HCT116 (cell line): ENCODE results near the gene PDGFA. TPM values are rescaled to one million over a fixed set of nuclear protein-coding genes. Genes with fewer than 3 reads are reported as not detected.

ENCODE experiments used
- ATAC-seq: fragments of 200-7000 bp; cut with Tn5 transposase; 2 replicates; pipeline ENCODE4 v1.9.1; 2020; ENCODE audit warnings: mild to moderate bottlenecking, moderate library complexity
- BruUV-seq: library from RNA; stranded (reverse); fragments of 400-500 nt; replicated peaks from 2 replicates; lab custom pipeline; 2021; lab: Mats Ljungman, UMichigan
- CTCF ChIA-PET: fragments of 300-600 bp; sonication (Branson Sonifier 250); formaldehyde crosslinking; loops from one replicate; lab custom pipeline; 2021; ENCODE audit warnings: antibody characterized with exemption; lab: Charles Lee
- POLR2A ChIA-PET: fragments of 300-600, 350-600 bp; sonication (Branson Sonifier 250); formaldehyde crosslinking; loops from one replicate; lab custom pipeline; 2021; ENCODE audit warnings: antibody characterized with exemption; lab: Charles Lee
- RAD21 ChIA-PET, 2 experiments: fragments of 300-600 bp; sonication (Branson Sonifier 250); formaldehyde crosslinking; loops; one replicate each; lab custom pipeline; 2023; ENCODE audit warnings: low total read pairs in 2 of 2; ENCODE audit not compliant: uncharacterized antibody in 2 of 2, unreplicated experiment in 2 of 2, low non-redundant PET in 1 of 2; lab: Charles Lee
- DNase-seq: peaks from one replicate; pipeline ENCODE4 v3.0.0-alpha.2; 2010; ENCODE audit warnings: low read depth, low spot score
- H2AFZ ChIP-seq: fragments of 200-600 bp; shearing (Covaris generic), sonication (generic); 2 replicates; pipeline ENCODE4 v1.6.1; 2017; ENCODE audit warnings: low read depth, mixed run types, mixed read lengths, antibody characterized with exemption, low read length; ENCODE audit not compliant: poor library complexity, severe bottlenecking
- H3K27ac ChIP-seq: 2 replicates; pipeline ENCODE4 v1.5.1; 2012; ENCODE audit warnings: low read depth, low read length
- H3K27me3 ChIP-seq: fragments of 200-600 bp; sonication (generic); 2 replicates; pipeline ENCODE4 v1.6.1; 2016; ENCODE audit warnings: mixed run types, low read length, mixed read lengths; ENCODE audit not compliant: insufficient read depth
- H3K36me3 ChIP-seq, 2 experiments: fragments of 200-500 bp in 1 of 2; fragments of 200-600 bp in 1 of 2; sonication (Bioruptor generic) in 1 of 2; sonication (generic) in 1 of 2; 2 replicates each; pipeline versions ENCODE4 v1.5.1 to v1.6.1; 2014 to 2016; ENCODE audit warnings: low read length in 2 of 2, inconsistent platforms in 1 of 2, mixed read lengths in 1 of 2, mixed run types in 1 of 2; ENCODE audit not compliant: insufficient read depth in 2 of 2, control insufficient read depth in 1 of 2
- H3K4me1 ChIP-seq, 2 experiments: fragments of 200-600 bp in 1 of 2; sonication (generic) in 1 of 2; 2 replicates each; pipeline versions ENCODE4 v1.5.1 to v1.6.1; 2012 to 2017; ENCODE audit warnings: low read length in 2 of 2, inconsistent platforms in 1 of 2, mild to moderate bottlenecking in 1 of 2, mixed read lengths in 1 of 2, mixed run types in 1 of 2, moderate library complexity in 1 of 2; ENCODE audit not compliant: insufficient read depth in 2 of 2, control insufficient read depth in 1 of 2
- H3K4me2 ChIP-seq: fragments of 200-600 bp; sonication (generic); 2 replicates; pipeline ENCODE4 v1.6.1; 2017; ENCODE audit warnings: mixed run types, low read length, mixed read lengths
- H3K4me3 ChIP-seq, 2 experiments: fragments of 200-600 bp in 1 of 2; sonication (generic) in 1 of 2; replicated peaks in 1 of 2; 2 replicates each; pipeline ENCODE4 v1.5.1; 2011 to 2016; ENCODE audit warnings: low read length in 2 of 2, control low read depth in 1 of 2, low read depth in 1 of 2, mild to moderate bottlenecking in 1 of 2, mixed read lengths in 1 of 2, mixed run types in 1 of 2
- H3K79me2 ChIP-seq: fragments of 200-600 bp; sonication (generic); 2 replicates; pipeline ENCODE4 v1.6.1; 2017; ENCODE audit warnings: mild to moderate bottlenecking, mixed run types, low read length, moderate library complexity, mixed read lengths; ENCODE audit not compliant: insufficient read depth
- H3K9ac ChIP-seq: fragments of 200-600 bp; sonication (generic); 2 replicates; pipeline ENCODE4 v1.6.1; 2016; ENCODE audit warnings: low read length, mixed read lengths
- H3K9me2 ChIP-seq: fragments of 200-600 bp; sonication (generic), shearing (Covaris generic); 2 replicates; pipeline ENCODE4 v1.6.1; 2017; ENCODE audit warnings: mixed run types, mild to moderate bottlenecking, moderate library complexity; ENCODE audit not compliant: insufficient read depth
- H3K9me3 ChIP-seq, 2 experiments: fragments of 200-500 bp in 1 of 2; fragments of 200-600 bp in 1 of 2; sonication (Bioruptor generic) in 1 of 2; sonication (generic) in 1 of 2; 2 replicates each; pipeline ENCODE4 v1.6.1; 2014 to 2017; ENCODE audit warnings: low read length in 2 of 2, mixed read lengths in 2 of 2, inconsistent platforms in 1 of 2, low read depth in 1 of 2, mild to moderate bottlenecking in 1 of 2, mixed run types in 1 of 2, moderate library complexity in 1 of 2; ENCODE audit not compliant: control insufficient read depth in 1 of 2, insufficient read depth in 1 of 2
- H4K20me1 ChIP-seq: fragments of 200-600 bp; sonication (generic), shearing (Covaris generic); 2 replicates; pipeline ENCODE4 v1.6.1; 2017; ENCODE audit warnings: mixed run types, mild to moderate bottlenecking, moderate library complexity; ENCODE audit not compliant: insufficient read depth
- CEBPB ChIP-seq: IDR thresholded peaks from 2 replicates; pipeline ENCODE4 v1.6.1; 2012; ENCODE audit warnings: low read depth
- CTCF ChIP-seq, 3 experiments: fragments of 200-600 bp in 1 of 3; sonication (generic) in 1 of 3; IDR thresholded peaks in 2 of 3; conservative IDR thresholded peaks in 1 of 3; 2 replicates each; pipeline ENCODE4 v1.5.1; 2012 to 2017; ENCODE audit warnings: low read depth in 2 of 3, low read length in 2 of 3, antibody characterized with exemption in 1 of 3, borderline replicate concordance in 1 of 3, control low read depth in 1 of 3, mild to moderate bottlenecking in 1 of 3, mixed read lengths in 1 of 3, mixed run types in 1 of 3, moderate library complexity in 1 of 3; ENCODE audit not compliant: insufficient read depth in 1 of 3
- EGR1 ChIP-seq: IDR thresholded peaks from 2 replicates; pipeline ENCODE4 v1.6.1; 2012; ENCODE audit warnings: low read depth
- ELF1 ChIP-seq: IDR thresholded peaks from 2 replicates; pipeline ENCODE4 v1.6.1; 2012; ENCODE audit warnings: low read depth, borderline replicate concordance
- EZH2 ChIP-seq: fragments of 200-600 bp; sonication (generic); IDR thresholded peaks from 2 replicates; pipeline ENCODE4 v1.6.1; 2017; ENCODE audit warnings: antibody characterized with exemption, mixed run types
- JUND ChIP-seq: IDR thresholded peaks from 2 replicates; pipeline ENCODE4 v1.6.1; 2012
- MAX ChIP-seq: IDR thresholded peaks from 2 replicates; pipeline ENCODE4 v1.6.1; 2012
- POLR2A ChIP-seq: IDR thresholded peaks from 2 replicates; pipeline ENCODE4 v1.7.0; 2011; ENCODE audit warnings: borderline replicate concordance; ENCODE audit not compliant: insufficient read depth, insufficient read length; ENCODE audit errors: extremely low read depth
- SIN3A ChIP-seq: IDR thresholded peaks from 2 replicates; pipeline ENCODE4 v1.6.1; 2012; ENCODE audit warnings: low read depth
- SP1 ChIP-seq: IDR thresholded peaks from 2 replicates; pipeline ENCODE4 v1.6.1; 2012; ENCODE audit warnings: low read depth
- SRF ChIP-seq: IDR thresholded peaks from 2 replicates; pipeline ENCODE4 v1.6.1; 2012; ENCODE audit warnings: low read depth
- TCF7L2 ChIP-seq: IDR thresholded peaks from 2 replicates; pipeline ENCODE4 v1.7.0; 2011; ENCODE audit warnings: borderline replicate concordance, inconsistent platforms; ENCODE audit not compliant: insufficient read depth, insufficient read length; ENCODE audit errors: extremely low read depth
- YY1 ChIP-seq: IDR thresholded peaks from 2 replicates; pipeline ENCODE4 v1.6.1; 2011; ENCODE audit warnings: low read length, low read depth, moderate library complexity, mild to moderate bottlenecking; ENCODE audit not compliant: insufficient replicate concordance; ENCODE audit errors: extremely low read depth
- ZNF274 ChIP-seq: fragments of 200-500 bp; sonication (Bioruptor generic); IDR thresholded peaks from 2 replicates; pipeline ENCODE4 v1.6.1; 2014; ENCODE audit warnings: mild to moderate bottlenecking, low read depth, low read length, inconsistent platforms
- intact Hi-C: fragments of 100-400 bp; cut with micrococcal nuclease; formaldehyde crosslinking; loops from 2 replicates; pipeline ENCODE4 v1.10.0; 2022
- total RNA-seq: library from RNA; stranded (reverse); gene quantifications from one replicate; pipeline ENCODE4 v1.2.1, GENCODE V29; 2021; ENCODE audit not compliant: unreplicated experiment
- TF ChIP-seq, protein P1 (sequence below): IDR thresholded peaks from 2 replicates; pipeline ENCODE4 v1.6.1; 2011; ENCODE audit warnings: mild to moderate bottlenecking, low read length, moderate library complexity; ENCODE audit not compliant: insufficient replicate concordance; ENCODE audit errors: extremely low read depth

PDGFA gene
- total RNA-seq, 1 experiment from 2014 or later = 44.7 TPM

DNA sequence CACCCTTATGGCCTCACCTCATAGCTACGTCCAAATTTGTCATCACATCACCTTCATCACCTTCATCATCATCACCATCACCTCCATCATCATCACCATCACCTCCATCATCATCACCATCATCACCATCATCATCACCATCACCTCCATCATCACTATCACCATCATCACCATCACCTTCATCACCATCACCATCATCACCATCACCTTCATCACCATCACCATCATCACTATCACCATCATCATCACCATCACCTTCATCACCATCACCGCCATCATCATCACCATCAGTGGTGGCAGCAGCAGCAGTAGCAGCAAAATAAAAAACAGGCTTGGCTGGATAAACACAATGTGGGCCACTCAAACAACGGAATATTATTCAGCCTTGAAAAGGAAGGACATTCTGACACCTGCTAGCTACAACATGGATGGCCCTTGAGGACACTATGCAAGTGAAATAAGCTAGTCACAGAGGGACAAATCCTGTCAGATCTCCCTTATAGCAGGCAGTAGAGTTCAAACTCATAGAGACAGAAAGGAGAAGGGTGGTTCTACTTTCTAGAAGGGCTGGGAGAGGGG, 47.7 kb upstream of the PDGFA start:
- ChIA-PET CTCF (no interaction called here), RAD21 (no interaction called here), POLR2A (no interaction called here)
- no peak for ATAC-seq
- no peaks in the 10 kb centered on the region for H3K79me2 ChIP-seq
- no peaks in the 10 kb centered on the region for H3K4me1 ChIP-seq
- DNase-seq = no peak
- no peak overlapping the region for H3K4me3 ChIP-seq
- H3K9me2 ChIP-seq = no peaks in the 10 kb centered on the region
- no peak overlapping the region for H3K9ac ChIP-seq
- H3K36me3 ChIP-seq = no peaks in the 10 kb centered on the region
- BruUV-seq = no TSS peak
- no peaks in the 10 kb centered on the region for H3K27me3 ChIP-seq
- H2AFZ ChIP-seq = no peak overlapping the region
- intact Hi-C loops = no loop called here
- no peak for TF ChIP-seq ELF1
- TF ChIP-seq CEBPB = no peak
- TF ChIP-seq POLR2A = no peak
- no peak for TF ChIP-seq TCF7L2
- TF ChIP-seq EZH2 = no peak
- TF ChIP-seq JUND = no peak
- no peak for TF ChIP-seq EGR1
- no peak for TF ChIP-seq SRF
- TF ChIP-seq MAX = no peak
- TF ChIP-seq, protein P1, sequence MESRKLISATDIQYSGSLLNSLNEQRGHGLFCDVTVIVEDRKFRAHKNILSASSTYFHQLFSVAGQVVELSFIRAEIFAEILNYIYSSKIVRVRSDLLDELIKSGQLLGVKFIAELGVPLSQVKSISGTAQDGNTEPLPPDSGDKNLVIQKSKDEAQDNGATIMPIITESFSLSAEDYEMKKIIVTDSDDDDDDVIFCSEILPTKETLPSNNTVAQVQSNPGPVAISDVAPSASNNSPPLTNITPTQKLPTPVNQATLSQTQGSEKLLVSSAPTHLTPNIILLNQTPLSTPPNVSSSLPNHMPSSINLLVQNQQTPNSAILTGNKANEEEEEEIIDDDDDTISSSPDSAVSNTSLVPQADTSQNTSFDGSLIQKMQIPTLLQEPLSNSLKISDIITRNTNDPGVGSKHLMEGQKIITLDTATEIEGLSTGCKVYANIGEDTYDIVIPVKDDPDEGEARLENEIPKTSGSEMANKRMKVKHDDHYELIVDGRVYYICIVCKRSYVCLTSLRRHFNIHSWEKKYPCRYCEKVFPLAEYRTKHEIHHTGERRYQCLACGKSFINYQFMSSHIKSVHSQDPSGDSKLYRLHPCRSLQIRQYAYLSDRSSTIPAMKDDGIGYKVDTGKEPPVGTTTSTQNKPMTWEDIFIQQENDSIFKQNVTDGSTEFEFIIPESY = no peak
- TF ChIP-seq YY1 = no peak
- TF ChIP-seq SIN3A = no peak
- no peak for TF ChIP-seq ZNF274
- TF ChIP-seq CTCF (IDR thresholded peaks at IDR 0.05 in 2 of 3, conservative IDR thresholded peaks at IDR 0.05 in 1 of 3; ENCODE audit: borderline replicate concordance in 1 of 3, insufficient read depth in 1 of 3, low read depth in 2 of 3, low read length in 2 of 3) = no peak
- TF ChIP-seq SP1 = no peak
- H3K27ac ChIP-seq = no peak overlapping the region
- H3K4me2 ChIP-seq = no peak overlapping the region
- H3K9me3 ChIP-seq = no peaks in the 10 kb centered on the region
- H4K20me1 ChIP-seq = no peaks in the 10 kb centered on the region
